ENCODE data around the gene FAM222B. TPM values are rescaled to one million over a fixed set of nuclear protein-coding genes. Genes with fewer than 3 reads are reported as not detected.

FAM222B gene
- total RNA-seq, 4 donors from 2014 or later = 28.1 to 55.8 (median 44.6) TPM

DNA sequence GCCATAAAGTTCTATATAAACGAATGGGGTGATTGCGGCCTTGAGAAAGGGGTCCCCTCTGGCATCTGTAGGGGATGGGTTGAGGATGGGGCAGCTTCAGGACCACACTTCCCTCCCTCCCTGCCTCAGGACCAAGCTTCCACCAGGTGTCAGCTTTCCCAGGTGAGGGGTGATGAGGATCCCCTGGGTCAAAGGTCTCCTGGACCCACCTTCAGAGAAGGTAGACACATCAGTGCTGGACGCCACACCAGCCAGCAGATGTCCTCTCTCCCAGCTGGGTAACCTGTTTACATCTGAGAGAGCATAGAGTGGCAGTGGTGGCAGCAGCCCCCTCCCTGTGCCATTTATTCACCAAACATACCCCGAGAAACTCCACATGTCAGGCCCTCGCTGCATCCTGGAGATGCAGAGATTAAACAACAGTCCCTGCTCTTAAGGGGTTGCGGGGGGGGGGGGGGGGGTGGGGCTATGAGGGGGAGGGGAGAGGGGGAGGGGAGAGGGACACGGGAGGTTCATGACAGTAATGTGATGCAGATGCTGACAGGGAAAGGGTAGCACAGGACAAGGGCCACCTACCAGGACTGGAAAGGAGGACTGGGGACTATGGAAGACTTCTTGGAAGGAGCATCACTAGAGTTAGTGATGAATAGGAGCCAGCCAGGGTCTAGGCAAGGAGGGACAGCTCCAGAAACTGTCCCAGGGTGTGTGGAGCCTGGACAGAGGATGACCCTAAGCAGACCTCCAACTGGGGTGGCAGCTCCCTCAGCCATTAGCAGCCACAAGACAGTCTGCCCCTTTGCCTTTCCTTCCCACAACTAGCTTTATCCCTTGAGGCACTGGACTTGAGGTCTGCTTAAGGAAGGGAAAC is 135.9 kb downstream of the FAM222B start:
- H3K27me3 ChIP-seq = no peaks in the 10 kb centered on the region
- peaks cover 0 to 25% (median 0%) of the 10 kb centered on the region in 4 donors for H3K4me1 ChIP-seq
- TF ChIP-seq POLR2A (IDR thresholded peaks at IDR 0.05) (no peak), CTCF (IDR thresholded peaks at IDR 0.05) (no peak)
- H3K36me3 ChIP-seq = peaks cover 0 to 19% (median 0%) of the 10 kb centered on the region in 3 donors
- no peak for DNase-seq
- no peak overlapping the region for H3K27ac ChIP-seq
- no peak overlapping the region for H3K4me3 ChIP-seq
- no peaks in the 10 kb centered on the region for H3K9me3 ChIP-seq

Small RNA genes lying within 50 kb of the gene (small RNA-seq; reads per million reads assigned to genes)
- gene RF00019 = 0 reads per million in 2 donors
- gene SNORD42A = 0 reads per million in 2 donors
- 0 reads per million in 2 donors for gene SNORD42B
- gene SNORD4A = 0 reads per million in 2 donors
- gene SNORD4B = 0 reads per million in 2 donors

Other genes starting within 250 kb of the FAM222B start
- 10 to 100 TPM; 40.3 to 67.7 (median 49.6) TPM for gene SPAG5, start 243.8 kb downstream of the FAM222B start, total RNA-seq
- 10 to 100 TPM; 11.6 to 36.8 (median 23.3) TPM for gene RSKR, start 228.6 kb downstream of the FAM222B start, total RNA-seq
- gene BLTP2, start 197.6 kb downstream of the FAM222B start, total RNA-seq = 100 to 1,000 TPM; 139 to 175 (median 167) TPM
- gene SDF2, start 180.9 kb downstream of the FAM222B start, total RNA-seq = 10 to 100 TPM; 39.6 to 60.5 (median 55.9) TPM
- 100 to 1,000 TPM in 1 of 4 donors, 10 to 100 TPM in 3; 61.5 to 101 (median 96.0) TPM for gene SUPT6H, start 180.6 kb downstream of the FAM222B start, total RNA-seq
- 1 to 10 TPM in 3 of 4 donors, not detected in 1; 1.7 to 3.5 (median 3.1) TPM for gene PROCA1, start 130.9 kb downstream of the FAM222B start, total RNA-seq
- gene RAB34, start 124.9 kb downstream of the FAM222B start, total RNA-seq = 10 to 100 TPM; 14.5 to 69.3 (median 30.2) TPM
- gene RPL23A, start 122.8 kb downstream of the FAM222B start, total RNA-seq = 100 to 1,000 TPM; 214 to 675 (median 268) TPM
- 1 to 10 TPM; 3.3 to 9.1 (median 5.8) TPM for gene TLCD1, start 116.6 kb downstream of the FAM222B start, total RNA-seq
- gene NEK8, start 114.0 kb downstream of the FAM222B start, total RNA-seq = 10 to 100 TPM in 2 of 4 donors, 1 to 10 TPM in 2; 7.4 to 89.1 (median 14.0) TPM
- gene TRAF4, start 98.8 kb downstream of the FAM222B start, total RNA-seq = 100 to 1,000 TPM in 3 of 4 donors, 10 to 100 TPM in 1; 83.3 to 228 (median 184) TPM
- gene ERAL1, start 12.2 kb upstream of the FAM222B start, total RNA-seq = 100 to 1,000 TPM in 1 of 4 donors, 10 to 100 TPM in 3; 43.8 to 118 (median 51.0) TPM
- 10 to 100 TPM; 21.7 to 53.6 (median 41.9) TPM for gene FLOT2, start 54.9 kb upstream of the FAM222B start, total RNA-seq
- gene DHRS13, start 60.3 kb upstream of the FAM222B start, total RNA-seq = 10 to 100 TPM in 1 of 4 donors, 1 to 10 TPM in 3; 3.3 to 10.0 (median 7.1) TPM
- gene PHF12, start 108.7 kb upstream of the FAM222B start, total RNA-seq = 100 to 1,000 TPM in 1 of 4 donors, 10 to 100 TPM in 3; 54.8 to 114 (median 72.9) TPM
- gene SEZ6, start 163.2 kb upstream of the FAM222B start, total RNA-seq = 1 to 10 TPM in 1 of 4 donors, under 1 TPM in 1, not detected in 2; 0.66 to 1.1 TPM
- 1 to 10 TPM in 3 of 4 donors, not detected in 1; 3.2 to 5.2 (median 4.8) TPM for gene PIPOX, start 200.4 kb upstream of the FAM222B start, total RNA-seq